Liver (tissue), 3 donors: Measurements from ENCODE around the gene SERPINH1.

Source experiments
- ATF3 ChIP-seq: IDR thresholded peaks from 2 replicates; pipeline ENCODE4 v1.6.1; 2016; ENCODE audit warnings: antibody characterized with exemption
- EGR1 ChIP-seq, 2 donors: IDR thresholded peaks; 2 replicates each; pipeline ENCODE4 v1.6.1; 2016 to 2018; ENCODE audit warnings: antibody characterized with exemption in 2 of 2, low read depth in 2 of 2
- FOXA1 ChIP-seq: IDR thresholded peaks from 2 replicates; pipeline ENCODE4 v1.6.1; 2016; ENCODE audit warnings: antibody characterized with exemption
- GABPA ChIP-seq, 2 donors: IDR thresholded peaks in 1 of 2; conservative IDR thresholded peaks in 1 of 2; 2 replicates each; pipeline ENCODE4 v1.6.1; 2016; ENCODE audit warnings: antibody characterized with exemption in 2 of 2, mild to moderate bottlenecking in 1 of 2, moderate library complexity in 1 of 2
- HNF4A ChIP-seq, 2 donors: conservative IDR thresholded peaks; 2 replicates each; pipeline ENCODE4 v1.6.1; 2016; ENCODE audit warnings: antibody characterized with exemption in 2 of 2, mild to moderate bottlenecking in 2 of 2
- RAD21 ChIP-seq, 2 donors: IDR thresholded peaks; 2 replicates each; pipeline ENCODE4 v1.6.1; 2016; ENCODE audit warnings: antibody characterized with exemption in 2 of 2, mild to moderate bottlenecking in 2 of 2
- SP1 ChIP-seq: IDR thresholded peaks from 2 replicates; pipeline ENCODE4 v1.6.1; 2018; ENCODE audit warnings: antibody characterized with exemption, mild to moderate bottlenecking
- YY1 ChIP-seq: IDR thresholded peaks from 2 replicates; pipeline ENCODE4 v1.6.1; 2016; ENCODE audit warnings: antibody characterized with exemption, mild to moderate bottlenecking
- TF ChIP-seq, protein P1 (sequence below): fragments of 150-350 bp; IDR thresholded peaks from 2 replicates; pipeline ENCODE4 v1.5.1; 2017; ENCODE audit warnings: improper control_type of control experiment, low read depth, low read length; ENCODE audit not compliant: missing input control
- TF ChIP-seq, protein P2 (sequence below): IDR thresholded peaks from 2 replicates; pipeline ENCODE4 v1.6.1; 2016; ENCODE audit warnings: antibody characterized with exemption
- TF ChIP-seq, protein P3 (sequence below): IDR thresholded peaks from 2 replicates; pipeline ENCODE4 v1.6.1; 2016; ENCODE audit warnings: antibody characterized with exemption, mild to moderate bottlenecking
- TF ChIP-seq, protein P4 (sequence below): IDR thresholded peaks from 2 replicates; pipeline ENCODE4 v1.6.1; 2016; ENCODE audit warnings: antibody characterized with exemption
- donor health status: healthy.
- donor health status: healthy.

- TF ChIP-seq RAD21 (IDR thresholded peaks at IDR 0.05): no peak
- TF ChIP-seq GABPA (IDR thresholded peaks at IDR 0.05 in 1 of 2, conservative IDR thresholded peaks at IDR 0.05 in 1 of 2): no peak
- TF ChIP-seq, protein P1, sequence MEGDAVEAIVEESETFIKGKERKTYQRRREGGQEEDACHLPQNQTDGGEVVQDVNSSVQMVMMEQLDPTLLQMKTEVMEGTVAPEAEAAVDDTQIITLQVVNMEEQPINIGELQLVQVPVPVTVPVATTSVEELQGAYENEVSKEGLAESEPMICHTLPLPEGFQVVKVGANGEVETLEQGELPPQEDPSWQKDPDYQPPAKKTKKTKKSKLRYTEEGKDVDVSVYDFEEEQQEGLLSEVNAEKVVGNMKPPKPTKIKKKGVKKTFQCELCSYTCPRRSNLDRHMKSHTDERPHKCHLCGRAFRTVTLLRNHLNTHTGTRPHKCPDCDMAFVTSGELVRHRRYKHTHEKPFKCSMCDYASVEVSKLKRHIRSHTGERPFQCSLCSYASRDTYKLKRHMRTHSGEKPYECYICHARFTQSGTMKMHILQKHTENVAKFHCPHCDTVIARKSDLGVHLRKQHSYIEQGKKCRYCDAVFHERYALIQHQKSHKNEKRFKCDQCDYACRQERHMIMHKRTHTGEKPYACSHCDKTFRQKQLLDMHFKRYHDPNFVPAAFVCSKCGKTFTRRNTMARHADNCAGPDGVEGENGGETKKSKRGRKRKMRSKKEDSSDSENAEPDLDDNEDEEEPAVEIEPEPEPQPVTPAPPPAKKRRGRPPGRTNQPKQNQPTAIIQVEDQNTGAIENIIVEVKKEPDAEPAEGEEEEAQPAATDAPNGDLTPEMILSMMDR: no peak
- no peak for TF ChIP-seq ATF3
- TF ChIP-seq EGR1 (IDR thresholded peaks at IDR 0.05; ENCODE audit: low read depth in 2 of 2): no peak
- TF ChIP-seq, protein P2, sequence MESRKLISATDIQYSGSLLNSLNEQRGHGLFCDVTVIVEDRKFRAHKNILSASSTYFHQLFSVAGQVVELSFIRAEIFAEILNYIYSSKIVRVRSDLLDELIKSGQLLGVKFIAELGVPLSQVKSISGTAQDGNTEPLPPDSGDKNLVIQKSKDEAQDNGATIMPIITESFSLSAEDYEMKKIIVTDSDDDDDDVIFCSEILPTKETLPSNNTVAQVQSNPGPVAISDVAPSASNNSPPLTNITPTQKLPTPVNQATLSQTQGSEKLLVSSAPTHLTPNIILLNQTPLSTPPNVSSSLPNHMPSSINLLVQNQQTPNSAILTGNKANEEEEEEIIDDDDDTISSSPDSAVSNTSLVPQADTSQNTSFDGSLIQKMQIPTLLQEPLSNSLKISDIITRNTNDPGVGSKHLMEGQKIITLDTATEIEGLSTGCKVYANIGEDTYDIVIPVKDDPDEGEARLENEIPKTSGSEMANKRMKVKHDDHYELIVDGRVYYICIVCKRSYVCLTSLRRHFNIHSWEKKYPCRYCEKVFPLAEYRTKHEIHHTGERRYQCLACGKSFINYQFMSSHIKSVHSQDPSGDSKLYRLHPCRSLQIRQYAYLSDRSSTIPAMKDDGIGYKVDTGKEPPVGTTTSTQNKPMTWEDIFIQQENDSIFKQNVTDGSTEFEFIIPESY: no peak
- no peak for TF ChIP-seq YY1
- no peak for TF ChIP-seq SP1
- no peak for TF ChIP-seq FOXA1
- TF ChIP-seq, protein P3, sequence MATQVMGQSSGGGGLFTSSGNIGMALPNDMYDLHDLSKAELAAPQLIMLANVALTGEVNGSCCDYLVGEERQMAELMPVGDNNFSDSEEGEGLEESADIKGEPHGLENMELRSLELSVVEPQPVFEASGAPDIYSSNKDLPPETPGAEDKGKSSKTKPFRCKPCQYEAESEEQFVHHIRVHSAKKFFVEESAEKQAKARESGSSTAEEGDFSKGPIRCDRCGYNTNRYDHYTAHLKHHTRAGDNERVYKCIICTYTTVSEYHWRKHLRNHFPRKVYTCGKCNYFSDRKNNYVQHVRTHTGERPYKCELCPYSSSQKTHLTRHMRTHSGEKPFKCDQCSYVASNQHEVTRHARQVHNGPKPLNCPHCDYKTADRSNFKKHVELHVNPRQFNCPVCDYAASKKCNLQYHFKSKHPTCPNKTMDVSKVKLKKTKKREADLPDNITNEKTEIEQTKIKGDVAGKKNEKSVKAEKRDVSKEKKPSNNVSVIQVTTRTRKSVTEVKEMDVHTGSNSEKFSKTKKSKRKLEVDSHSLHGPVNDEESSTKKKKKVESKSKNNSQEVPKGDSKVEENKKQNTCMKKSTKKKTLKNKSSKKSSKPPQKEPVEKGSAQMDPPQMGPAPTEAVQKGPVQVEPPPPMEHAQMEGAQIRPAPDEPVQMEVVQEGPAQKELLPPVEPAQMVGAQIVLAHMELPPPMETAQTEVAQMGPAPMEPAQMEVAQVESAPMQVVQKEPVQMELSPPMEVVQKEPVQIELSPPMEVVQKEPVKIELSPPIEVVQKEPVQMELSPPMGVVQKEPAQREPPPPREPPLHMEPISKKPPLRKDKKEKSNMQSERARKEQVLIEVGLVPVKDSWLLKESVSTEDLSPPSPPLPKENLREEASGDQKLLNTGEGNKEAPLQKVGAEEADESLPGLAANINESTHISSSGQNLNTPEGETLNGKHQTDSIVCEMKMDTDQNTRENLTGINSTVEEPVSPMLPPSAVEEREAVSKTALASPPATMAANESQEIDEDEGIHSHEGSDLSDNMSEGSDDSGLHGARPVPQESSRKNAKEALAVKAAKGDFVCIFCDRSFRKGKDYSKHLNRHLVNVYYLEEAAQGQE: no peak
- TF ChIP-seq, protein P4, sequence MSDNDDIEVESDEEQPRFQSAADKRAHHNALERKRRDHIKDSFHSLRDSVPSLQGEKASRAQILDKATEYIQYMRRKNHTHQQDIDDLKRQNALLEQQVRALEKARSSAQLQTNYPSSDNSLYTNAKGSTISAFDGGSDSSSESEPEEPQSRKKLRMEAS: no peak
- no peak for TF ChIP-seq HNF4A (conservative IDR thresholded peaks at IDR 0.05)
Observed at GRCh38 chr11:75533896-75534258, 28.2 kb upstream of the SERPINH1 start.
